Upper lobe of left lung (tissue), 4 donors: ENCODE data around the gene MTERF2.

ENCODE experiments used
- EP300 ChIP-seq, 4 donors: sonication (generic); formaldehyde crosslinking; IDR thresholded peaks; one replicate each; pipeline ENCODE4 v1.5.1; 2017; ENCODE audit warnings: antibody characterized with exemption in 4 of 4, control low read depth in 2 of 4
- POLR2A ChIP-seq, 4 donors: fragments of 450-650 bp; IDR thresholded peaks; one replicate each; pipeline ENCODE4 v1.5.1; 2016 to 2017; ENCODE audit warnings: antibody characterized with exemption in 4 of 4, mild to moderate bottlenecking in 2 of 4

- no peak for TF ChIP-seq POLR2A (IDR thresholded peaks at IDR 0.05)
- TF ChIP-seq EP300 (IDR thresholded peaks at IDR 0.05) = peak in 2 of 4 donors; percentile 41 to 88
Measured at GRCh38 chr12:107027636-107028053, 40.7 kb upstream of the MTERF2 start.
